ENCODE data around the gene CCDC157. TPM values are rescaled to one million over a fixed set of nuclear protein-coding genes. Genes with fewer than 3 reads are reported as not detected.

CCDC157 gene
- total and polyA plus RNA-seq, 10 of the 15 experiments (the other 5 are each of a cell fraction or from before 2014, with no cell fraction given) = 0.10 to 2.8 (median 1.2) TPM

DNA sequence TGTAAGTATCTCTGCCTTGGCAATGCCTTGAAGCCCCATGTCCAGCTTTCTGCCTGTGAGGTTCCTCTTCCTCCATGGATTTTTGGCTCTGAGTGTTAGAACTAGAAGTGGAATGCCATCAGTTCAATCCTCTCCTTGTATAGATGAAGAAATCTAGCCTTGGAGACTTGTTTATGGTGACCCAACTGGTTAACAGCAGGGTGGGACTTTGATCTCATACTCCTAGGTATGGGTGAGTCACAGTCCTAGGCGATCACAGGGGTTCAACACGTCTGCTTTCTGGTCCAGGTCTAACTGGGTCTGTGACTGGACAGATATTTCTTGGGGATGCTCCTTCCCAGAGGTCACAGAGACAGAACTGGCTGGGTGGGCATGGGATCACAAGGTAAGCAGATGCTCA, 59.6 kb downstream of the CCDC157 start:
- Histone ChIP-seq H3K4me2 (ENCODE audit: control insufficient read depth, insufficient read depth) (no peak overlapping the region), H3K79me2 (ENCODE audit: control insufficient read depth, insufficient read depth, low read length) (peaks cover 2% of the 10 kb centered on the region), H2AFZ (ENCODE audit: control insufficient read depth, low read depth, low read length) (no peak overlapping the region), H3K4me1 (ENCODE audit: control insufficient read depth, insufficient read depth, low read length) (no peaks in the 10 kb centered on the region), H3K4me3 (no peak overlapping the region), H4K20me1 (ENCODE audit: control insufficient read depth, insufficient read depth) (no peaks in the 10 kb centered on the region), H3K9ac (ENCODE audit: control insufficient read depth, insufficient read depth, low read length) (no peak overlapping the region), H3K36me3 (ENCODE audit: control insufficient read depth in 2 of 2, insufficient read depth in 2 of 2, low read length in 1 of 2) (peaks cover 0 to 17% of the 10 kb centered on the region in 2 experiments; a peak in 2 of 4 replicates), H3K9me3 (replicated peaks; ENCODE audit: control insufficient read depth, insufficient read depth, low read length) (no peaks in the 10 kb centered on the region), H3K27ac (ENCODE audit: control insufficient read depth, insufficient read depth) (no peak overlapping the region), H3K27me3 (replicated peaks in 1 of 2; ENCODE audit: control insufficient read depth in 2 of 2, insufficient read depth in 2 of 2, low read length in 1 of 2) (no peaks in the 10 kb centered on the region)
- FAIRE-seq (no peak), ATAC-seq (no peak), DNase-seq (ENCODE audit: low read depth, low spot score) (no peak)
- ChIA-PET POLR2A (no interaction called here), CTCF (no interaction called here), SMC1A (ENCODE audit: uncharacterized antibody, unreplicated experiment) (no interaction called here), RAD21 (ENCODE audit: unreplicated experiment) (no interaction called here)
- 100% methylated on average over 2 of the region's 2 CpGs for WGBS (ENCODE audit: insufficient coverage, insufficient replicate concordance, low lambda C conversion rate, missing lambda C conversion rate)
- intact Hi-C loops (cut with micrococcal nuclease; ENCODE audit: unreplicated experiment) (no loop called here), in situ Hi-C loops (cut with MboI) (no loop called here)
- no peak for TF ChIP-seq MTA2 (IDR thresholded peaks at IDR 0.05; ENCODE audit: low read depth)
- BruUV-seq (replicated peaks) = no TSS peak

DNA sequence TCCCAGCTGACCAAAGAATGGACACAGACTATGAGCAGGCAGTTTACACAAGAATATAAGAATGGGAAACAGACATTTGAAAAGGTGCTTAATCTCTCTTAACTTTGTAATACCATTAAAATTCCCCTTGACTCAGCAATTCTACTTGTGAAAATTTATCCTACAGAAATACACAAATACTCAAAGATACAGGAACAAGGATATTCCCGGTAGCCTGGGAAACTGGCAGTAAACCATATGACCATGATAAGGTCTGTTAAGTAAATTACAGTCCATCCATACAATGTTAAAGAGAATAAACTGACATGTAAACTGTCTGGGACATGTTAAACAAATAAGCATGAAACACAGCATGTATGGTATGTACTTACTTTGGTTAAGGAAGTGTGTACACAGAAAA, 60.0 kb downstream of the CCDC157 start:
- H3K4me3 ChIP-seq = no peak overlapping the region
- 100% methylated on average over 1 of the region's 1 CpG for WGBS (ENCODE audit: insufficient coverage, insufficient replicate concordance, low lambda C conversion rate, missing lambda C conversion rate)
- H3K27ac ChIP-seq (ENCODE audit: control insufficient read depth, insufficient read depth) = no peak overlapping the region
- FAIRE-seq = no peak
- BruUV-seq (replicated peaks) = no TSS peak
- H3K79me2 ChIP-seq (ENCODE audit: control insufficient read depth, insufficient read depth, low read length) = peaks cover 6% of the 10 kb centered on the region
- no peak for ATAC-seq
- in situ Hi-C loops (cut with MboI) (no loop called here), intact Hi-C loops (cut with micrococcal nuclease; ENCODE audit: unreplicated experiment) (no loop called here)
- ChIA-PET CTCF (interaction anchor here (0.7 kb wide), 1 partner anchor 29 kb away, joined by 3 read pairs; the partner anchor contains the start of gene RNF215), SMC1A (ENCODE audit: uncharacterized antibody, unreplicated experiment) (no interaction called here), RAD21 (ENCODE audit: unreplicated experiment) (no interaction called here), POLR2A (interaction anchor here (1.1 kb wide), 1 partner anchor 21 kb away, joined by 5 read pairs; no protein-coding TSS in a partner anchor)
- H2AFZ ChIP-seq (ENCODE audit: control insufficient read depth, low read depth, low read length) = no peak overlapping the region
- DNase-seq (ENCODE audit: low read depth, low spot score) = no peak
- H3K4me1 ChIP-seq (ENCODE audit: control insufficient read depth, insufficient read depth, low read length) = peaks cover 4% of the 10 kb centered on the region
- H3K27me3 ChIP-seq (replicated peaks in 1 of 2; ENCODE audit: control insufficient read depth in 2 of 2, insufficient read depth in 2 of 2, low read length in 1 of 2) = no peaks in the 10 kb centered on the region
- no peaks in the 10 kb centered on the region for H4K20me1 ChIP-seq (ENCODE audit: control insufficient read depth, insufficient read depth)
- H3K9me3 ChIP-seq (replicated peaks; ENCODE audit: control insufficient read depth, insufficient read depth, low read length) = no peaks in the 10 kb centered on the region
- TF ChIP-seq CHD4 (IDR thresholded peaks at IDR 0.05) = no peak
- TF ChIP-seq ETV6 (conservative IDR thresholded peaks at IDR 0.05 in 1 of 2, IDR thresholded peaks at IDR 0.05 in 1 of 2; ENCODE audit: borderline replicate concordance in 1 of 2, low read depth in 1 of 2) = no peak
- TF ChIP-seq, protein P1, sequence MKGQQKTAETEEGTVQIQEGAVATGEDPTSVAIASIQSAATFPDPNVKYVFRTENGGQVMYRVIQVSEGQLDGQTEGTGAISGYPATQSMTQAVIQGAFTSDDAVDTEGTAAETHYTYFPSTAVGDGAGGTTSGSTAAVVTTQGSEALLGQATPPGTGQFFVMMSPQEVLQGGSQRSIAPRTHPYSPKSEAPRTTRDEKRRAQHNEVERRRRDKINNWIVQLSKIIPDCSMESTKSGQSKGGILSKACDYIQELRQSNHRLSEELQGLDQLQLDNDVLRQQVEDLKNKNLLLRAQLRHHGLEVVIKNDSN (IDR thresholded peaks at IDR 0.05; ENCODE audit: borderline replicate concordance, extremely low read length, insufficient read depth, low read depth, low read length) = no peak
- TF ChIP-seq DPF2 (IDR thresholded peaks at IDR 0.05) = no peak
- TF ChIP-seq, protein P2, sequence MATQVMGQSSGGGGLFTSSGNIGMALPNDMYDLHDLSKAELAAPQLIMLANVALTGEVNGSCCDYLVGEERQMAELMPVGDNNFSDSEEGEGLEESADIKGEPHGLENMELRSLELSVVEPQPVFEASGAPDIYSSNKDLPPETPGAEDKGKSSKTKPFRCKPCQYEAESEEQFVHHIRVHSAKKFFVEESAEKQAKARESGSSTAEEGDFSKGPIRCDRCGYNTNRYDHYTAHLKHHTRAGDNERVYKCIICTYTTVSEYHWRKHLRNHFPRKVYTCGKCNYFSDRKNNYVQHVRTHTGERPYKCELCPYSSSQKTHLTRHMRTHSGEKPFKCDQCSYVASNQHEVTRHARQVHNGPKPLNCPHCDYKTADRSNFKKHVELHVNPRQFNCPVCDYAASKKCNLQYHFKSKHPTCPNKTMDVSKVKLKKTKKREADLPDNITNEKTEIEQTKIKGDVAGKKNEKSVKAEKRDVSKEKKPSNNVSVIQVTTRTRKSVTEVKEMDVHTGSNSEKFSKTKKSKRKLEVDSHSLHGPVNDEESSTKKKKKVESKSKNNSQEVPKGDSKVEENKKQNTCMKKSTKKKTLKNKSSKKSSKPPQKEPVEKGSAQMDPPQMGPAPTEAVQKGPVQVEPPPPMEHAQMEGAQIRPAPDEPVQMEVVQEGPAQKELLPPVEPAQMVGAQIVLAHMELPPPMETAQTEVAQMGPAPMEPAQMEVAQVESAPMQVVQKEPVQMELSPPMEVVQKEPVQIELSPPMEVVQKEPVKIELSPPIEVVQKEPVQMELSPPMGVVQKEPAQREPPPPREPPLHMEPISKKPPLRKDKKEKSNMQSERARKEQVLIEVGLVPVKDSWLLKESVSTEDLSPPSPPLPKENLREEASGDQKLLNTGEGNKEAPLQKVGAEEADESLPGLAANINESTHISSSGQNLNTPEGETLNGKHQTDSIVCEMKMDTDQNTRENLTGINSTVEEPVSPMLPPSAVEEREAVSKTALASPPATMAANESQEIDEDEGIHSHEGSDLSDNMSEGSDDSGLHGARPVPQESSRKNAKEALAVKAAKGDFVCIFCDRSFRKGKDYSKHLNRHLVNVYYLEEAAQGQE (IDR thresholded peaks at IDR 0.05; ENCODE audit: low read depth, low read length) = no peak
- TF ChIP-seq, protein P3, sequence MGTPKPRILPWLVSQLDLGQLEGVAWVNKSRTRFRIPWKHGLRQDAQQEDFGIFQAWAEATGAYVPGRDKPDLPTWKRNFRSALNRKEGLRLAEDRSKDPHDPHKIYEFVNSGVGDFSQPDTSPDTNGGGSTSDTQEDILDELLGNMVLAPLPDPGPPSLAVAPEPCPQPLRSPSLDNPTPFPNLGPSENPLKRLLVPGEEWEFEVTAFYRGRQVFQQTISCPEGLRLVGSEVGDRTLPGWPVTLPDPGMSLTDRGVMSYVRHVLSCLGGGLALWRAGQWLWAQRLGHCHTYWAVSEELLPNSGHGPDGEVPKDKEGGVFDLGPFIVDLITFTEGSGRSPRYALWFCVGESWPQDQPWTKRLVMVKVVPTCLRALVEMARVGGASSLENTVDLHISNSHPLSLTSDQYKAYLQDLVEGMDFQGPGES (IDR thresholded peaks at IDR 0.05) = no peak
- TF ChIP-seq ESRRA (IDR thresholded peaks at IDR 0.05; ENCODE audit: low read length) = no peak
- TF ChIP-seq NBN (IDR thresholded peaks at IDR 0.05) = no peak
- TF ChIP-seq PAX8 (IDR thresholded peaks at IDR 0.05) = no peak
- no peak for TF ChIP-seq WRNIP1 (IDR thresholded peaks at IDR 0.05; ENCODE audit: borderline replicate concordance, low read depth, low read length)
- peaks cover 0 to 17% of the 10 kb centered on the region in 2 experiments; a peak in 2 of 4 replicates for H3K36me3 ChIP-seq (ENCODE audit: control insufficient read depth in 2 of 2, insufficient read depth in 2 of 2, low read length in 1 of 2)
- H3K4me2 ChIP-seq (ENCODE audit: control insufficient read depth, insufficient read depth) = no peak overlapping the region
- no peak overlapping the region for H3K9ac ChIP-seq (ENCODE audit: control insufficient read depth, insufficient read depth, low read length)
